ENCODE results near the gene SNAPIN.
A peak's percentile ranks its signal among the peaks of the same experiment; 100 is the strongest.

SNAPIN gene

GRCh38 chr1:153678519-153679336 is 20.2 kb downstream of the SNAPIN start, which contains the start of gene NPR1:
Gene NPR1 (plus strand): TSS chr1:153678688. CDS start chr1:153679109, 421 bp downstream.
- no peak for DNase-seq (ENCODE audit: low spot score)

GRCh38 chr1:153679337-153680119 is 21.0 kb downstream of the SNAPIN start:
- DNase-seq (ENCODE audit: low spot score): no peak

- DNase-seq (ENCODE audit: low spot score): no peak
These were observed 21.6 kb downstream of the SNAPIN start for GRCh38 chr1:153680120-153680403.

GRCh38 chr1:153682730-153683129 is 24.2 kb downstream of the SNAPIN start:
- DNase-seq (ENCODE audit: low spot score): no peak

- no peak for DNase-seq (ENCODE audit: low spot score)
These were observed 25.4 kb downstream of the SNAPIN start for GRCh38 chr1:153683854-153684253.

GRCh38 chr1:153684892-153685291 is 26.4 kb downstream of the SNAPIN start:
- DNase-seq (ENCODE audit: low spot score): no peak

- no peak for DNase-seq (ENCODE audit: low spot score)
These were observed 27.2 kb downstream of the SNAPIN start for GRCh38 chr1:153685544-153686340.

DNA sequence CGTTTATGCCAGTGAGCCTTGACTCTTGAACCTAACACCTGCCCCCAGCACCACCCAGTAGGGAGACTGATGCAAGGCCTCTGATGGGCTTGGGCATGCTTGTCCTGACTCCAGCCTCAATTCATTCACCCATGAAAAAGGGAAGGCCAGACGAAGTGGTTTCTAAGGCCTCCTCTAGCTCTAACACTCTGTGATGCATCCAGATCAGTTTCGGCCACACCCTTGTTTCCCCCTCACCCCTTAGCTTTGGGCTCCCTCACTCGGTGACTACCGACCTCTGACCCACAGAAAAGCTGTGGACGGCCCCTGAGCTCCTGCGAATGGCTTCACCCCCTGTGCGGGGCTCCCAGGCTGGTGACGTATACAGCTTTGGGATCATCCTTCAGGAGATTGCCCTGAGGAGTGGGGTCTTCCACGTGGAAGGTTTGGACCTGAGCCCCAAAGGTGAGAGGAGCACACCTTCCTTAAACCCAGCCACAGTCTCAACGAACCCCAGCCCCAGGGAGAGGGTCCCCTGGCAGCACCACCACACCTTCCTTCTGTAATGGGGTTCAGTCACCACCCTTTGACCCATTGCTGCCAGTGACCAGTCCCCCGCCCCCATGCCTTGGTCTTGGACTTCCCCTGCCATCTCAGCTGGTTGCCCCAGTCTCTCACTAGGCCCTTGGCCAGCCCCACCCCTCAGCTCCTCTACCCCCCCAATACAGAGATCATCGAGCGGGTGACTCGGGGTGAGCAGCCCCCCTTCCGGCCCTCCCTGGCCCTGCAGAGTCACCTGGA is 29.0 kb downstream of the SNAPIN start:
- no peak for DNase-seq (ENCODE audit: low spot score)

DNA sequence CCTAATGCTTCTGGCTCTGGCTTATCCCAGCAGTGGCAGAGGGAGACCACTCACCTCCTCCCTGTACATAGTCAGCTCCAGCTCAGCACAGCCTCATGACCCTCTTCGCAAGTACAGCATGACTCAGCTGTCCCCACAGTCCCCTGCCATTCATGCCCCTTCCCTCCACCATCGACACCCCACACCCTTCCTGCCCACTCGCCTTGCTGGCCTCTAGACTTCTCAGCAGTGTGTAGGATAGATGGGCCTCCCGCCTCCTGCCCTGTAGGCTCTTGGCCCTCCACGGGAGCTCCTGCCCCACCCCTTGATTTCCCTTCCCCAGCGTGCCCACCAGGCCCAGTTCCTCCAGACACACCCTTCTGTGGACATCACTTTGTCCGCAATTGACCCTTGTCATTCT is 29.8 kb downstream of the SNAPIN start:
- no peak for DNase-seq (ENCODE audit: low spot score)

GRCh38 chr1:153688736-153689328 is 30.3 kb downstream of the SNAPIN start:
- no peak for DNase-seq (ENCODE audit: low spot score)

DNA sequence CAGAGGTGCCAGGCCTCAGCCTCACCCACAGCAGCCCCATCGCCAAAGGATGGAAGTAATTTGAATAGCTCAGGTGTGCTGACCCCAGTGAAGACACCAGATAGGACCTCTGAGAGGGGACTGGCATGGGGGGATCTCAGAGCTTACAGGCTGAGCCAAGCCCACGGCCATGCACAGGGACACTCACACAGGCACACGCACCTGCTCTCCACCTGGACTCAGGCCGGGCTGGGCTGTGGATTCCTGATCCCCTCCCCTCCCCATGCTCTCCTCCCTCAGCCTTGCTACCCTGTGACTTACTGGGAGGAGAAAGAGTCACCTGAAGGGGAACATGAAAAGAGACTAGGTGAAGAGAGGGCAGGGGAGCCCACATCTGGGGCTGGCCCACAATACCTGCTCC is 35.0 kb downstream of the SNAPIN start:
- DNase-seq (ENCODE audit: low spot score): no peak

GRCh38 chr1:153696741-153697140 is 38.2 kb downstream of the SNAPIN start:
- DNase-seq (ENCODE audit: low spot score): no peak

DNA sequence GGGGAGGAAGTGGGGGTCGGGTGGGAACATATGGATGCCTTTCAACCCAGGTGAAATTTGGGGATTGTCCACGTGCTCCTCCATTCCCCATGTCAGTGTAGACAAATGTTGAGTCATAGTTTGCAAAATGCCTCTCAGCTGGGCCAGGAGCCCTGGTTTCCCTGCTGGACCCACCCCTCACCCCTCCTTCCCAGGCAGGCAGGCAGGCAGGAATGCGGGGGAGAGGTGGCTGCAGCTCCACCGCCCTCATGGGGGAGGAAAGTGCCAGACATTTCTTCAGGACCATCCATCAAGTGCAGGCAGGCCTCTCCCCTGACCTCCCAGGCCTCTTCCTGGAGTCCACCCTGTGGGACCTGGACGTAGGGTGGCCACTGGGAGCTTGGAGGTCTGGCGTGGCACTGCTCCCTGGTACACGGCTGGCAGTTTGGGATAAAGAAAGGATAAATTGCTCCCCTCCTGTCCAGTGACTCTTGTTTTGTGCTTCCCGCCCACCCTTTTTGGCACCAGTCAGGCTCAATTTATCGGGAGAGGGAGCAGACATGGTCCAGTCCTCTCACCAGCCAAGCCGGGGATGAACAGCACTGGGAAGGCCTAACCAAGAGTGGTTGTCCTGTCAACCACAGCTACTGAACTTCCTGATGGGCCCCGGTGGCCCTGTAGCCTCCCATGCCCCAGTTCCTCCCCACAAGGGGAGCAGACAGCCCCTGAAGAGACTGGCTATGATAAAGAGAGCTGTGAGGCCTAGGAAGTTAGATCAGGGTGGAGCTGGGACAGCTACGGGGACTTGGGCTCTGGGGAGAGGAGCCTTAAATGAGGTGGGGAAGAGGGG is 38.9 kb downstream of the SNAPIN start:
- DNase-seq (ENCODE audit: low spot score): no peak

GRCh38 chr1:153698020-153698922 is 39.8 kb downstream of the SNAPIN start:
- DNase-seq (ENCODE audit: low spot score): peak; percentile 24

DNA sequence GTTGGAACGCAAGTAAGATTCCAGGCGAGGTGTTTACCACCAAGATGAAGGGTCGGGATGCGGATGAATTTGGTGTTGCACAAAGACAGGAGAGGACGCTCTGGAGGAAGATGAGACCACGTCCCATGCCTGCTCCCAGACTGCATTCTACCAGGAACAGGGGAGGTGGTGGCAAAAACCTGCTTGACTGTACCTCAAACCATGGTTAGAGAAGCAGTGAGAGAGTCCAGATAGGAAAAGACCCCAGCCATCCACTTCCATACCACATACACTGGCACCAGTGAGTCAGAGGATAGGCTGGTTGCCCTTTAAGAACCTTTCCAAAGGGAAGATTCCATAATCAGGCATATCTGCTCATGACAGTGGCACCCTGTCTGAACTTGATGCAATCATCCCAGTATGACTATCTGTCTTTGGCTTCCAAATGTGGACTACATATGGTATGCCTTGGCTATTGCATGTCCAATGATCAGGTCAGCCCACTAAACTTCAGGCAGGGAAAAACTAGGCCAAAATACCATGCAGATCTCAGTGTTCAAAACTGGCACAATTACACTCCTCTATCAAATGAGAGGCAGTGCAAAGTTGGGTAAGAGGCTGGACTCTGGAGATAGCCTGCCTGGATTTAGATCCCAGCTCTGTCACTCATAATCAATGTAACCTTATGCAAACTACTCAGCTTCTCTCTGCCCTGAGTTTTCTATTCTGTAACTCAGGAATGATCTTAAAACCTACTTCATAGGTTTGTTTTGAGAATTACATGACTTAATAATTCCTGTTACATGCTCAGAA is 40.6 kb downstream of the SNAPIN start:
- DNase-seq (ENCODE audit: low spot score): no peak

DNA sequence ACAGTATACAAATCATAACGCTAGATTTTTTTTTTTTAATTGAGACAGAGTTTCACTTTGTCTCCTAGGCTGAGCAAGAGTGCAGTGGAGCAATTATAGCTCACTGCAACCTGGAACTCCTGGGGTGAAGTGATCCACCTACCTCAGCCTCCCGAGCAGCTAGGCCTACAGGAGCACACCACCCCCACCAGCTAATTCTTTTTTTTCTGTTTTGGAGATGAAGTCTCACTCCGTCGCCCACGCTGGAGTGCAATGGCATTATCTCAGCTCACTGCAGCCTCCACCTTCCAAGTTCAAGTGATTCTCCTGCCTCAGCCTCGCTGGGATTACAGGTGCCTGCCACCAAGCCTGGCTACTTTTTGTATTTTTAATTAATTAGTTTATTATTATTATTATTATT is 41.3 kb downstream of the SNAPIN start:
- no peak for DNase-seq (ENCODE audit: low spot score)

DNA sequence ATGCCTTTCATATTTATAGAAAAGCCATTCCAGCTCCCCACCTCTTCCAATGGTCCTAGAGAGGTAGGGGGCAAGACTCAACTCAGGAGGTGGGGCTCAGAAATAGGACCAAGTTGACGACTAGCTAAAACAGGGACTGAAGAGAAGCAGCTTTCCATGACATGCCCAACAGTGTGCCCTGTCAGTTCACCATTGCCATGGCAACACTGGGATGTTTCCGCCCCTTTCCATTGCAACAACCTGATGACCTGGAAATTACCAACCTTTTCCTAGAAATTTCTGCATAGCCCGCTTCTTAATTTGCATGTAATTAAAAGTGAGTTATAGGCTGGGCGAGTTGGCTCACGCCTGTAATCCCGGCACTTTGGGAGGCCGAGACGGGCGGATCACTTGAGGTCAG is 47.0 kb downstream of the SNAPIN start:
- DNase-seq (ENCODE audit: low spot score): no peak

GRCh38 chr1:153711026-153711425 is 52.5 kb downstream of the SNAPIN start:
- no peak for DNase-seq (ENCODE audit: low spot score)
